ENCODE measurements around the gene PRKCE. TPM values are rescaled to one million over a fixed set of nuclear protein-coding genes. Genes with fewer than 3 reads are reported as not detected.

Gene PRKCE
- total and polyA plus RNA-seq, 2 experiments from 2014 or later = 0.94 to 1.2 TPM

DNA sequence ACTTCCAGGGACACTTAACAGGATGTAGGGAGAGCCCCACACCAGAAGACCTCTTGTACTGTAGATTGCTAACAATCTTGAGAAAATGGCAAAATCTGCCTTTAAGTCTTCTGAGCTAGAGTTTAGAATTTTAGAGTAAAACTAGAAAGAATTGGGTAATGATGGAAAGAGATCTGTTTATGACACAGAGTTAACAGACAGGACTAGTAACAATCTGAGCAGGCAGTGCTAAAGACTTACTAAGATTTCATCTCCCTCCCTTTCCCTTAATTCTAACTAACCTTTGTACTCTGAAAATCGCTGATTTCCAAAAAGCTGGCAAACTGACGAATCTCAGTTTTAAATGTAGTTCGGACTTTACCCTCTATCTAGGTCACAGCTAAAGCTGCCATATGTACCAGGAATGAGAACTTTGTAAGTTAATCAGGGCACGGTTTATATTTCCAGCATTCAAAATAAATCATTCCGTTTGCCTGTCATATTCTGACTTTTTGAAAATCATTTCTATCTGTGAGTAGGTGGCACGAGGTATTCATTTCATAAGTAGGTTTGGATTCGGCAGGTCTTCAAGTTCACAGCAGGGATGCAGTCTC is 389.2 kb downstream of the PRKCE start (continued):
- TF ChIP-seq, protein P1, sequence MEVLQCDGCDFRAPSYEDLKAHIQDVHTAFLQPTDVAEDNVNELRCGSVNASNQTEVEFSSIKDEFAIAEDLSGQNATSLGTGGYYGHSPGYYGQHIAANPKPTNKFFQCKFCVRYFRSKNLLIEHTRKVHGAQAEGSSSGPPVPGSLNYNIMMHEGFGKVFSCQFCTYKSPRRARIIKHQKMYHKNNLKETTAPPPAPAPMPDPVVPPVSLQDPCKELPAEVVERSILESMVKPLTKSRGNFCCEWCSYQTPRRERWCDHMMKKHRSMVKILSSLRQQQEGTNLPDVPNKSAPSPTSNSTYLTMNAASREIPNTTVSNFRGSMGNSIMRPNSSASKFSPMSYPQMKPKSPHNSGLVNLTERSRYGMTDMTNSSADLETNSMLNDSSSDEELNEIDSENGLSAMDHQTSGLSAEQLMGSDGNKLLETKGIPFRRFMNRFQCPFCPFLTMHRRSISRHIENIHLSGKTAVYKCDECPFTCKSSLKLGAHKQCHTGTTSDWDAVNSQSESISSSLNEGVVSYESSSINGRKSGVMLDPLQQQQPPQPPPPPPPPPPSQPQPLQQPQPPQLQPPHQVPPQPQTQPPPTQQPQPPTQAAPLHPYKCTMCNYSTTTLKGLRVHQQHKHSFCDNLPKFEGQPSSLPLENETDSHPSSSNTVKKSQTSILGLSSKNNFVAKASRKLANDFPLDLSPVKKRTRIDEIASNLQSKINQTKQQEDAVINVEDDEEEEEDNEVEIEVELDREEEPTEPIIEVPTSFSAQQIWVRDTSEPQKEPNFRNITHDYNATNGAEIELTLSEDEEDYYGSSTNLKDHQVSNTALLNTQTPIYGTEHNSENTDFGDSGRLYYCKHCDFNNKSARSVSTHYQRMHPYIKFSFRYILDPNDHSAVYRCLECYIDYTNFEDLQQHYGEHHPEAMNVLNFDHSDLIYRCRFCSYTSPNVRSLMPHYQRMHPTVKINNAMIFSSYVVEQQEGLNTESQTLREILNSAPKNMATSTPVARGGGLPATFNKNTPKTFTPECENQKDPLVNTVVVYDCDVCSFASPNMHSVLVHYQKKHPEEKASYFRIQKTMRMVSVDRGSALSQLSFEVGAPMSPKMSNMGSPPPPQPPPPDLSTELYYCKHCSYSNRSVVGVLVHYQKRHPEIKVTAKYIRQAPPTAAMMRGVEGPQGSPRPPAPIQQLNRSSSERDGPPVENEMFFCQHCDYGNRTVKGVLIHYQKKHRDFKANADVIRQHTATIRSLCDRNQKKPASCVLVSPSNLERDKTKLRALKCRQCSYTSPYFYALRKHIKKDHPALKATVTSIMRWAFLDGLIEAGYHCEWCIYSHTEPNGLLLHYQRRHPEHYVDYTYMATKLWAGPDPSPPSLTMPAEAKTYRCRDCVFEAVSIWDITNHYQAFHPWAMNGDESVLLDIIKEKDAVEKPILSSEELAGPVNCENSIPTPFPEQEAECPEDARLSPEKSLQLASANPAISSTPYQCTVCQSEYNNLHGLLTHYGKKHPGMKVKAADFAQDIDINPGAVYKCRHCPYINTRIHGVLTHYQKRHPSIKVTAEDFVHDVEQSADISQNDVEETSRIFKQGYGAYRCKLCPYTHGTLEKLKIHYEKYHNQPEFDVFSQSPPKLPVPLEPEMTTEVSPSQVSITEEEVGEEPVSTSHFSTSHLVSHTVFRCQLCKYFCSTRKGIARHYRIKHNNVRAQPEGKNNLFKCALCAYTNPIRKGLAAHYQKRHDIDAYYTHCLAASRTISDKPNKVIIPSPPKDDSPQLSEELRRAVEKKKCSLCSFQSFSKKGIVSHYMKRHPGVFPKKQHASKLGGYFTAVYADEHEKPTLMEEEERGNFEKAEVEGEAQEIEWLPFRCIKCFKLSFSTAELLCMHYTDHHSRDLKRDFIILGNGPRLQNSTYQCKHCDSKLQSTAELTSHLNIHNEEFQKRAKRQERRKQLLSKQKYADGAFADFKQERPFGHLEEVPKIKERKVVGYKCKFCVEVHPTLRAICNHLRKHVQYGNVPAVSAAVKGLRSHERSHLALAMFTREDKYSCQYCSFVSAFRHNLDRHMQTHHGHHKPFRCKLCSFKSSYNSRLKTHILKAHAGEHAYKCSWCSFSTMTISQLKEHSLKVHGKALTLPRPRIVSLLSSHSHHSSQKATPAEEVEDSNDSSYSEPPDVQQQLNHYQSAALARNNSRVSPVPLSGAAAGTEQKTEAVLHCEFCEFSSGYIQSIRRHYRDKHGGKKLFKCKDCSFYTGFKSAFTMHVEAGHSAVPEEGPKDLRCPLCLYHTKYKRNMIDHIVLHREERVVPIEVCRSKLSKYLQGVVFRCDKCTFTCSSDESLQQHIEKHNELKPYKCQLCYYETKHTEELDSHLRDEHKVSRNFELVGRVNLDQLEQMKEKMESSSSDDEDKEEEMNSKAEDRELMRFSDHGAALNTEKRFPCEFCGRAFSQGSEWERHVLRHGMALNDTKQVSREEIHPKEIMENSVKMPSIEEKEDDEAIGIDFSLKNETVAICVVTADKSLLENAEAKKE (CRISPR knock-in tag; IDR thresholded peaks at IDR 0.05) = no peak

DNA sequence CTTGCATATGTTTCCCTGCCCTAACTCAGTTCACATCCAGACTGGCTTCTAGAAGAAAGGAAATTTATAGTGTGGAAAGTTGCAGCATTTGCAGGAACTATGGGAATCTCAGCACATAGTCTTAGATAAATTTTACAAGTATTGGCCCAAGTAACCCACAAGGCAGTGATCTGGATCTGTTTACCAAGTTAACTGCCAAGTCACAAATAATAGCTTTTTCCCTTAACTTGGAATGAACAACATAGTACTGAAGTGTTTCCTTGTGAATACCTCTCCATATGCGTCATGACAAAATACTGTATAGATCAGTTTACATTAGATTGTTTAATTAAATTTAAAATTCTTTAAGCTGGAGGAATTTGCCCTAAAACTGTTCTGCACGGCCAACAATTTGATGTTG is 390.0 kb downstream of the PRKCE start:
- no peaks in the 10 kb centered on the region for H3F3A ChIP-seq (replicated peaks; ENCODE audit: low read depth)
- no peak overlapping the region for H3K4me2 ChIP-seq
- Mint-ChIP-seq H3K27me3 (ENCODE audit: insufficient read depth, low read depth, poor library complexity) (no peaks in the 10 kb centered on the region), H3K27ac (no peak overlapping the region), H3K9me3 (no peaks in the 10 kb centered on the region), H3K4me3 (no peak overlapping the region), H3K36me3 (ENCODE audit: low read depth) (no peaks in the 10 kb centered on the region), H3K4me1 (peaks cover 5% of the 10 kb centered on the region; the same call in 1 of the 3 replicates)
- no peak for DNase-seq (ENCODE audit: low spot score)
- no peaks in the 10 kb centered on the region for H3K79me2 ChIP-seq (replicated peaks; ENCODE audit: insufficient read depth)
- no peaks in the 10 kb centered on the region for H3K9me2 ChIP-seq (ENCODE audit: insufficient read depth)
- H3K36me3 ChIP-seq (ENCODE audit: insufficient read depth) = no peaks in the 10 kb centered on the region
- ATAC-seq = no peak
- TF ChIP-seq EZH2phosphoT487 (IDR thresholded peaks at IDR 0.05; ENCODE audit: unreplicated experiment) = no peak
- no peak for TF ChIP-seq ZNF331 (CRISPR knock-in tag; IDR thresholded peaks at IDR 0.05; ENCODE audit: low read depth)
- no peaks in the 10 kb centered on the region for H3K4me1 ChIP-seq (ENCODE audit: insufficient read depth)
- no peaks in the 10 kb centered on the region for H3K27me3 ChIP-seq (ENCODE audit: insufficient read depth)
- no peak overlapping the region for H3K4me3 ChIP-seq
- no peak overlapping the region for H3K27ac ChIP-seq (ENCODE audit: low read depth)
- no peak overlapping the region for H2AFZ ChIP-seq
- no peaks in the 10 kb centered on the region for H4K20me1 ChIP-seq (replicated peaks; ENCODE audit: insufficient read depth)

DNA sequence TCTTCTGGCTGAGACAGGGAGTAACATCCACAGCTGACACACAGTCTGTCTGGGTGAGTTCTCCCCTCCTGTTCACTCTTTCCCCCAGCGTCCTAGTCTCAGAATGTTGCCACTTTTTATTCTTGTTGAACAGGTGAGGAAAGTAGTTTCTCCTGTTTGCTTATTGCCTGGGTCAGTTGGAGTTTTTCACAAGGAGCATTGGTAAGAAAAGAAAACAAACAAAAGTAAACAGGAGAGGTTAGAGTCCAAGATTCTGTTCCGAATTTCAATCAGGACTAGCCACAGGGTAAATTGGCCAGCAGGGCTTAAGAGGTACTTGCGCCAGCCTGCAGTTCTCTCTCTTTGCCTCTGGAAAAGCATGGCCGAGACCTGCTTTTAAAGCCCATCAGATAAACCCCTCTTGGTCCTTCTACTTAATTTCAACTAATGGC is 390.7 kb downstream of the PRKCE start:
- no peaks in the 10 kb centered on the region for H4K20me1 ChIP-seq (replicated peaks; ENCODE audit: insufficient read depth)
- H3K36me3 Mint-ChIP-seq (ENCODE audit: low read depth) = no peaks in the 10 kb centered on the region
- no peaks in the 10 kb centered on the region for H3F3A ChIP-seq (replicated peaks; ENCODE audit: low read depth)
- ATAC-seq = peak; percentile 70
- H3K27me3 ChIP-seq (ENCODE audit: insufficient read depth) = no peaks in the 10 kb centered on the region
- no peaks in the 10 kb centered on the region for H3K79me2 ChIP-seq (replicated peaks; ENCODE audit: insufficient read depth)
- H3K27me3 Mint-ChIP-seq (ENCODE audit: insufficient read depth, low read depth, poor library complexity) = no peaks in the 10 kb centered on the region
- H3K4me3 ChIP-seq = no peak overlapping the region
- H2AFZ ChIP-seq = peak overlapping the region; percentile 5; the same call in 1 of the 2 replicates
- H3K4me1 Mint-ChIP-seq = peaks cover 5% of the 10 kb centered on the region; the same call in 1 of the 3 replicates
- no peaks in the 10 kb centered on the region for H3K4me1 ChIP-seq (ENCODE audit: insufficient read depth)
- no peaks in the 10 kb centered on the region for H3K9me2 ChIP-seq (ENCODE audit: insufficient read depth)
- no peaks in the 10 kb centered on the region for H3K9me3 Mint-ChIP-seq
- no peak overlapping the region for H3K27ac ChIP-seq (ENCODE audit: low read depth)
- no peak overlapping the region for H3K4me3 Mint-ChIP-seq
- peak; percentile 23 for DNase-seq (ENCODE audit: low spot score)
- no peak overlapping the region for H3K4me2 ChIP-seq
- H3K27ac Mint-ChIP-seq = no peak overlapping the region
- H3K36me3 ChIP-seq (ENCODE audit: insufficient read depth) = no peaks in the 10 kb centered on the region
- TF ChIP-seq JUNB (IDR thresholded peaks at IDR 0.05; ENCODE audit: unreplicated experiment) (no peak), ZNF114 (CRISPR knock-in tag; IDR thresholded peaks at IDR 0.05) (no peak)
